Measurements from ENCODE around the gene SUPT3H.
"Not testable (repeated sequence)": the region's sequence is repeated elsewhere in the genome, so short reads cannot be mapped to it uniquely, and the experiment has no call there.

SUPT3H gene

GRCh38 chr6:44868335-44868668 lies 509.4 kb downstream of the SUPT3H start:
- DNase-seq, result no peak

- no peak for DNase-seq
Observed at GRCh38 chr6:44867571-44868334, 510.0 kb downstream of the SUPT3H start.

- DNase-seq, result not testable (repeated sequence)
Observed at GRCh38 chr6:44865184-44865583, 512.5 kb downstream of the SUPT3H start.

- no peak for DNase-seq
Observed at GRCh38 chr6:44859901-44860410, 517.8 kb downstream of the SUPT3H start.

GRCh38 chr6:44858998-44859397 lies 518.7 kb downstream of the SUPT3H start:
- no peak for DNase-seq

GRCh38 chr6:44856479-44856878 lies 521.3 kb downstream of the SUPT3H start:
- no peak for DNase-seq

- DNase-seq, result no peak
Observed at GRCh38 chr6:44855562-44856411, 521.9 kb downstream of the SUPT3H start.

- DNase-seq, result no peak
Observed at GRCh38 chr6:44854712-44855443, 522.9 kb downstream of the SUPT3H start.

GRCh38 chr6:44851176-44851575 lies 526.6 kb downstream of the SUPT3H start:
- no peak for DNase-seq

- DNase-seq, result no peak
Observed at GRCh38 chr6:44850312-44850711, 527.4 kb downstream of the SUPT3H start.

- DNase-seq, result no peak
Observed at GRCh38 chr6:44849806-44850205, 527.9 kb downstream of the SUPT3H start.

- DNase-seq, result no peak
Observed at GRCh38 chr6:44843734-44844133, 534.0 kb downstream of the SUPT3H start.

GRCh38 chr6:44842616-44843015 lies 535.1 kb downstream of the SUPT3H start:
- no peak for DNase-seq

- DNase-seq, result no peak
Observed at GRCh38 chr6:44841829-44842228, 535.9 kb downstream of the SUPT3H start.

- no peak for DNase-seq
Observed at GRCh38 chr6:44837741-44838140, 540.0 kb downstream of the SUPT3H start.

GRCh38 chr6:44837255-44837654 lies 540.5 kb downstream of the SUPT3H start:
- DNase-seq, result no peak

- DNase-seq, result no peak
Observed at GRCh38 chr6:44833248-44833647, 544.5 kb downstream of the SUPT3H start.

GRCh38 chr6:44831002-44831610 lies 546.6 kb downstream of the SUPT3H start:
- DNase-seq, result no peak

GRCh38 chr6:44829836-44830235 lies 547.9 kb downstream of the SUPT3H start:
- no peak for DNase-seq

- DNase-seq, result no peak
Observed at GRCh38 chr6:44828780-44829179, 549.0 kb downstream of the SUPT3H start.

GRCh38 chr6:44826025-44826676 lies 551.6 kb downstream of the SUPT3H start:
- no peak for DNase-seq

- DNase-seq, result no peak
Observed at GRCh38 chr6:44825273-44825672, 552.5 kb downstream of the SUPT3H start.
